Panc1 (cell line): Measurements from ENCODE around the gene CELF1. TPM values are rescaled to one million over a fixed set of nuclear protein-coding genes. Genes with fewer than 3 reads are reported as not detected.

Experiments used
- ATAC-seq: fragments of 200-7000 bp; cut with Tn5 transposase; 2 replicates; pipeline ENCODE4 v1.9.1; 2020; ENCODE audit warnings: mild to moderate bottlenecking, moderate library complexity
- BruUV-seq: library from RNA; stranded (reverse); fragments of 400-500 nt; replicated peaks from 2 replicates; lab custom pipeline; 2021; lab: Mats Ljungman, UMichigan
- CTCF ChIA-PET: fragments of 300-600 bp; sonication (Branson Sonifier 250); formaldehyde crosslinking; loops from one replicate; lab custom pipeline; 2022; ENCODE audit warnings: antibody characterized with exemption; lab: Charles Lee
- POLR2A ChIA-PET: fragments of 300-600 bp; sonication (Branson Sonifier 250); formaldehyde crosslinking; loops from one replicate; lab custom pipeline; 2022; ENCODE audit warnings: antibody characterized with exemption; lab: Charles Lee
- DNase-seq: peaks from one replicate; pipeline ENCODE4 v3.0.0-alpha.2; 2010; ENCODE audit warnings: low read depth, low spot score
- H3K27ac ChIP-seq: 2 replicates; pipeline ENCODE4 v1.5.1; 2011; ENCODE audit warnings: mild to moderate bottlenecking, low read length, inconsistent platforms
- H3K27me3 ChIP-seq: fragments of 200-500 bp; sonication (Bioruptor generic); 2 replicates; pipeline ENCODE4 v1.6.0; 2014; ENCODE audit warnings: low read length, inconsistent platforms; ENCODE audit not compliant: control insufficient read depth, insufficient read depth
- H3K36me3 ChIP-seq: fragments of 200-500 bp; sonication (Bioruptor generic); 2 replicates; pipeline ENCODE4 v1.5.1; 2014; ENCODE audit warnings: inconsistent platforms, mild to moderate bottlenecking, low read length, moderate library complexity; ENCODE audit not compliant: control insufficient read depth, insufficient read depth
- H3K4me1 ChIP-seq: 2 replicates; pipeline ENCODE4 v1.5.1; 2011; ENCODE audit warnings: inconsistent platforms, mild to moderate bottlenecking, low read length, moderate library complexity; ENCODE audit not compliant: control insufficient read depth, insufficient read depth
- H3K4me3 ChIP-seq, 2 experiments: 2 replicates each; pipeline ENCODE4 v1.5.1; 2011 to 2012; ENCODE audit warnings: low read depth in 2 of 2, low read length in 2 of 2, mild to moderate bottlenecking in 2 of 2, inconsistent platforms in 1 of 2, moderate library complexity in 1 of 2
- H3K9me3 ChIP-seq: fragments of 200-500 bp; sonication (Bioruptor generic); 2 replicates; pipeline ENCODE4 v1.5.1; 2014; ENCODE audit warnings: low read depth, mild to moderate bottlenecking, inconsistent platforms, low read length, moderate library complexity; ENCODE audit not compliant: control insufficient read depth, insufficient read depth
- POLR2AphosphoS5 ChIP-seq: IDR thresholded peaks from 2 replicates; pipeline ENCODE4 v1.6.1; 2012; ENCODE audit warnings: mild to moderate bottlenecking, low read depth, low read length, moderate library complexity
- SIN3A ChIP-seq: IDR thresholded peaks from 2 replicates; pipeline ENCODE4 v1.6.1; 2012; ENCODE audit warnings: low read depth, mild to moderate bottlenecking, low read length, moderate library complexity, borderline replicate concordance; ENCODE audit not compliant: insufficient read depth
- TCF7L2 ChIP-seq: IDR thresholded peaks from 2 replicates; pipeline ENCODE4 v1.6.1; 2011; ENCODE audit warnings: mild to moderate bottlenecking, low read depth, low read length, inconsistent platforms
- in situ Hi-C: cut with HindIII; loops from 2 replicates; pipeline ENCODE4 v1.10.0; 2016; ENCODE audit warnings: low sequenced_read_pairs, low pct_unique_long_range_greater_than_20kb
- intact Hi-C: fragments of 100-400 bp; cut with micrococcal nuclease; formaldehyde crosslinking; loops from one replicate; pipeline ENCODE4 v1.10.0; 2022; ENCODE audit not compliant: unreplicated experiment
- total RNA-seq: library from RNA; stranded (reverse); gene quantifications from one replicate; pipeline ENCODE4 v1.2.1, GENCODE V29; 2021; ENCODE audit not compliant: unreplicated experiment
- TF ChIP-seq, protein P1 (sequence below): fragments of 450-650 bp; IDR thresholded peaks from 2 replicates; pipeline ENCODE4 v1.5.1; 2017; ENCODE audit warnings: mild to moderate bottlenecking
- TF ChIP-seq, protein P2 (sequence below), 2 experiments: IDR thresholded peaks; 2 replicates each; pipeline ENCODE4 v1.6.1; 2011 to 2012; ENCODE audit warnings: low read depth in 2 of 2, control low read depth in 1 of 2, low read length in 1 of 2, mild to moderate bottlenecking in 1 of 2, moderate library complexity in 1 of 2; ENCODE audit not compliant: insufficient read depth in 1 of 2

The CELF1 gene
- total RNA-seq, 1 experiment from 2014 or later = 160 TPM

DNA sequence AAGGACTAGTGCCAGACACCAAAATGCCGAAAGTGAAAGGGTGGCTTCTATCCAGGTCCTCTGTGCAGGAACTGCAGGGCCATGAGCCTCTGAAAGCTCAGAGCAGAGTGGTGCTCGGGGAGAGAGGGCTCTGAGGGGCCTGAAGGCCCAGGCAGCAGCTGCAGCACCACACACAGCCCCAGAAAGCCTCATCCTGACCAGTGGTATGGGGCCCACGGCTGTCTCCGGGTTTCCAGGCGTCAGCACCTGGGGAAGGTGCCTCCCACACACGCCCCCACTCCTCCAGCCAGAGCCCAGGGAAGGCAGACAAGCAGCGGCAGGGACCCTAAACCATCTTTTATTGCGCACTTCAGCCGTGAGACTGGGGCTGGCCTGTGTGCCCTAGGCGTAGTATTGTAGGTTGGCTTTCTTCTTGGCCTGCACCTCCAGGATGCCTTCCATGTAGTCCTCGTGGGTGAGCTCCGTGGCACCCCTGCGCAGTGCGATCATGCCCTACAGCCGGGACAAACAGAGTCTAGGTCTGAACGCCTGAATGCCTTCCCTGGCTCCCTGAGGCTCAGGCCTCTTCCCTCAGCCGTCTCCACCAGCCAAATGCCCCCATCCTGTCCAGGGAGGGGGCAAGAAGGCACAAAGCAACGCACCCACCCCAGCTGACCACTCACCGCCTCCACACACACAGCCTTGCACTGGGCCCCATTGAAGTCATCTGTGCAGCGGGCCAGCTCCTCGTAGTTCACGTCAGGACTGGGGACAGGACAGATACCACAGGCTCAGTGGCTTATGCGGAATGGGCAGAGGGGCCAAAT is 134.3 kb downstream of the CELF1 start:
- intact Hi-C loops = no loop called here
- BruUV-seq = TSS peak; percentile 16
- Histone ChIP-seq H3K36me3 (peaks cover 5% of the 10 kb centered on the region; the same call in 1 of the 2 replicates), H3K9me3 (no peaks in the 10 kb centered on the region), H3K27me3 (no peaks in the 10 kb centered on the region), H3K27ac (no peak overlapping the region), H3K4me3 (no peak overlapping the region), H3K4me1 (peaks cover 26% of the 10 kb centered on the region)
- ChIA-PET POLR2A (interaction anchor here (0.6 kb wide), 1 partner anchor 57 kb away, joined by 10 read pairs; no protein-coding TSS in a partner anchor), CTCF (no interaction called here)
- peak; percentile 21; the same call in 1 of the 2 replicates for TF ChIP-seq POLR2AphosphoS5
- TF ChIP-seq TCF7L2 = no peak
- TF ChIP-seq, protein P1, sequence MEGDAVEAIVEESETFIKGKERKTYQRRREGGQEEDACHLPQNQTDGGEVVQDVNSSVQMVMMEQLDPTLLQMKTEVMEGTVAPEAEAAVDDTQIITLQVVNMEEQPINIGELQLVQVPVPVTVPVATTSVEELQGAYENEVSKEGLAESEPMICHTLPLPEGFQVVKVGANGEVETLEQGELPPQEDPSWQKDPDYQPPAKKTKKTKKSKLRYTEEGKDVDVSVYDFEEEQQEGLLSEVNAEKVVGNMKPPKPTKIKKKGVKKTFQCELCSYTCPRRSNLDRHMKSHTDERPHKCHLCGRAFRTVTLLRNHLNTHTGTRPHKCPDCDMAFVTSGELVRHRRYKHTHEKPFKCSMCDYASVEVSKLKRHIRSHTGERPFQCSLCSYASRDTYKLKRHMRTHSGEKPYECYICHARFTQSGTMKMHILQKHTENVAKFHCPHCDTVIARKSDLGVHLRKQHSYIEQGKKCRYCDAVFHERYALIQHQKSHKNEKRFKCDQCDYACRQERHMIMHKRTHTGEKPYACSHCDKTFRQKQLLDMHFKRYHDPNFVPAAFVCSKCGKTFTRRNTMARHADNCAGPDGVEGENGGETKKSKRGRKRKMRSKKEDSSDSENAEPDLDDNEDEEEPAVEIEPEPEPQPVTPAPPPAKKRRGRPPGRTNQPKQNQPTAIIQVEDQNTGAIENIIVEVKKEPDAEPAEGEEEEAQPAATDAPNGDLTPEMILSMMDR = no peak
- TF ChIP-seq, protein P2, sequence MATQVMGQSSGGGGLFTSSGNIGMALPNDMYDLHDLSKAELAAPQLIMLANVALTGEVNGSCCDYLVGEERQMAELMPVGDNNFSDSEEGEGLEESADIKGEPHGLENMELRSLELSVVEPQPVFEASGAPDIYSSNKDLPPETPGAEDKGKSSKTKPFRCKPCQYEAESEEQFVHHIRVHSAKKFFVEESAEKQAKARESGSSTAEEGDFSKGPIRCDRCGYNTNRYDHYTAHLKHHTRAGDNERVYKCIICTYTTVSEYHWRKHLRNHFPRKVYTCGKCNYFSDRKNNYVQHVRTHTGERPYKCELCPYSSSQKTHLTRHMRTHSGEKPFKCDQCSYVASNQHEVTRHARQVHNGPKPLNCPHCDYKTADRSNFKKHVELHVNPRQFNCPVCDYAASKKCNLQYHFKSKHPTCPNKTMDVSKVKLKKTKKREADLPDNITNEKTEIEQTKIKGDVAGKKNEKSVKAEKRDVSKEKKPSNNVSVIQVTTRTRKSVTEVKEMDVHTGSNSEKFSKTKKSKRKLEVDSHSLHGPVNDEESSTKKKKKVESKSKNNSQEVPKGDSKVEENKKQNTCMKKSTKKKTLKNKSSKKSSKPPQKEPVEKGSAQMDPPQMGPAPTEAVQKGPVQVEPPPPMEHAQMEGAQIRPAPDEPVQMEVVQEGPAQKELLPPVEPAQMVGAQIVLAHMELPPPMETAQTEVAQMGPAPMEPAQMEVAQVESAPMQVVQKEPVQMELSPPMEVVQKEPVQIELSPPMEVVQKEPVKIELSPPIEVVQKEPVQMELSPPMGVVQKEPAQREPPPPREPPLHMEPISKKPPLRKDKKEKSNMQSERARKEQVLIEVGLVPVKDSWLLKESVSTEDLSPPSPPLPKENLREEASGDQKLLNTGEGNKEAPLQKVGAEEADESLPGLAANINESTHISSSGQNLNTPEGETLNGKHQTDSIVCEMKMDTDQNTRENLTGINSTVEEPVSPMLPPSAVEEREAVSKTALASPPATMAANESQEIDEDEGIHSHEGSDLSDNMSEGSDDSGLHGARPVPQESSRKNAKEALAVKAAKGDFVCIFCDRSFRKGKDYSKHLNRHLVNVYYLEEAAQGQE (IDR thresholded peaks at IDR 0.05; ENCODE audit: insufficient read depth in 1 of 2, low read depth in 2 of 2, low read length in 1 of 2) = no peak
- ATAC-seq = 0 out of 2 replicates have a peak, but pooled peaks have one; percentile 17
- in situ Hi-C loops = no loop called here
- DNase-seq = no peak

DNA sequence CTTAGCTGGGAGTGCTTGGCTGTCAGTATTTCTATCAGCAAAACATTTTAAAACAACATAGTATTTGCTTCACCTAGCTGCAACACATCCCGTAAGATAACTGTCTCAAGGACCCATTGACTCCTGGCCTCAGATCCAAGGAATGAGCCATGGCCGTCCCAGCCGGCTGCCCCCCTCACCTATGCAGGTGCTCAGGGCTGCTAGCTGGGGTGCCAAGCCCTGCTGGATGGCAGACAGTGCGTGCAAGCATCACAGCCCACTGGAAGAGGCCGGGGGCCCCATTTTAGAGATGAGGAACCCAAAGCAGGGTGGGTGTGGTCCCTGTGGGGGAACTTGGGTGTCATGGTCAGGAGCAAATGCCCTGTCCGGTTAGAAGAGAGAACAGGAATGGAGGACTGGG is 135.2 kb downstream of the CELF1 start:
- no TSS peak for BruUV-seq
- CTCF ChIA-PET = no interaction called here
- in situ Hi-C loops = no loop called here
- Histone ChIP-seq H3K9me3 (no peaks in the 10 kb centered on the region), H3K27me3 (no peaks in the 10 kb centered on the region), H3K27ac (no peak overlapping the region), H3K4me3 (no peak overlapping the region), H3K4me1 (peaks cover 26% of the 10 kb centered on the region), H3K36me3 (peaks cover 4% of the 10 kb centered on the region; the same call in 1 of the 2 replicates)
- POLR2A ChIA-PET = no interaction called here
- intact Hi-C loops = no loop called here
- TF ChIP-seq POLR2AphosphoS5 (no peak; the same call in 1 of the 2 replicates), SIN3A (no peak), TCF7L2 (no peak)
- TF ChIP-seq, protein P2 (IDR thresholded peaks at IDR 0.05; ENCODE audit: insufficient read depth in 1 of 2, low read depth in 2 of 2, low read length in 1 of 2) = no peak
- TF ChIP-seq, protein P1 = no peak
- ATAC-seq (no peak), DNase-seq (no peak)
